ENCODE results near the gene RDX.

RDX gene

DNA sequence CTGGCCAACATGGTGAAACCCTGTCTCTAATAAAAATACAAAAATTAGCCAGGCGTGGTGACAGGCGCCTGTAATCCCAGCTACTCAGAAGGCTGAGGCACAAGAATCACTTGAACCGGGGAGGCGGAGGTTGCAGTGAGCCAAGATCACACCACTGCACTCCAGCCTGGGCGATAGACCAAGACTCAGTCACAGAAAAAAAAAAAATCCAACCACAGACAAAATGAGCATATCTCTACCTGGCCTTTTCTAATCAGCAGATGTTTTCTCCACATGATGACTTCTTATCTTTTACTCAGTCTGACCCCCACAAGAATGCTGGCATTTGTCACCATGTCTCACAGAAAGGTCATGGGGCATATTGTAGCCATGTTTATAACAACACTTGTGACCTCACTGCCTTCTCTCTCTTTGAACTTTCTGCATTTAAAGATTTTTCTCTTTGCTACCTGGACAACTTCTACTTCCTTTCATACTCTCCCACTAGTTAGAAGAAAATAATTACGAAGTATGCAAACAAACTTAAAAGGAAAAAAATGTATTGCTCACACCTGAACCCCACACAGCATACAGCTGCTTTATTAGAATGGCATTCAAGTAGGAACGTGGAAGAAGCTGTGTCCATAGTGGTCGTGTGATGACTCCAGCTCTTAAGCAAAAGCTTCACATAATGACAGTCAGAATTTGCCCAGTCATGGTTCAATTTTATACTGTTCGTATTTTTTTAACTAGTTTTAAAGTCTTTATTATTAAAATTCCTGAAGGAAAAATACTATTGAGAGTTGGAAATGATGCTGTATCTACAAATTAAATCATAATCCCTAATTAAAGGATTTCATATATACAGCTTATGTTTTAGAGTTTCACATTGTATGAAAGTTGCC lies 137.9 kb downstream of the RDX start:
- H3K9me3 ChIP-seq (ENCODE audit: insufficient read depth, low read length), result no peaks in the 10 kb centered on the region
- no peak overlapping the region for H3K4me3 ChIP-seq (ENCODE audit: insufficient read depth, low read length, poor library complexity, severe bottlenecking)
- no peak overlapping the region for H3K27ac ChIP-seq (ENCODE audit: low read depth, low read length)
- H3K4me2 ChIP-seq (ENCODE audit: low read depth, low read length, poor library complexity, severe bottlenecking), result no peak overlapping the region
- H3K9me2 ChIP-seq (replicated peaks; ENCODE audit: insufficient read depth, low read length), result no peaks in the 10 kb centered on the region
- TF ChIP-seq, protein P1, sequence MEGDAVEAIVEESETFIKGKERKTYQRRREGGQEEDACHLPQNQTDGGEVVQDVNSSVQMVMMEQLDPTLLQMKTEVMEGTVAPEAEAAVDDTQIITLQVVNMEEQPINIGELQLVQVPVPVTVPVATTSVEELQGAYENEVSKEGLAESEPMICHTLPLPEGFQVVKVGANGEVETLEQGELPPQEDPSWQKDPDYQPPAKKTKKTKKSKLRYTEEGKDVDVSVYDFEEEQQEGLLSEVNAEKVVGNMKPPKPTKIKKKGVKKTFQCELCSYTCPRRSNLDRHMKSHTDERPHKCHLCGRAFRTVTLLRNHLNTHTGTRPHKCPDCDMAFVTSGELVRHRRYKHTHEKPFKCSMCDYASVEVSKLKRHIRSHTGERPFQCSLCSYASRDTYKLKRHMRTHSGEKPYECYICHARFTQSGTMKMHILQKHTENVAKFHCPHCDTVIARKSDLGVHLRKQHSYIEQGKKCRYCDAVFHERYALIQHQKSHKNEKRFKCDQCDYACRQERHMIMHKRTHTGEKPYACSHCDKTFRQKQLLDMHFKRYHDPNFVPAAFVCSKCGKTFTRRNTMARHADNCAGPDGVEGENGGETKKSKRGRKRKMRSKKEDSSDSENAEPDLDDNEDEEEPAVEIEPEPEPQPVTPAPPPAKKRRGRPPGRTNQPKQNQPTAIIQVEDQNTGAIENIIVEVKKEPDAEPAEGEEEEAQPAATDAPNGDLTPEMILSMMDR (IDR thresholded peaks at IDR 0.05; ENCODE audit: insufficient read depth, low read length, poor library complexity, severe bottlenecking), result no peak
- no peak for TF ChIP-seq EZH2phosphoT487 (conservative IDR thresholded peaks at IDR 0.05; ENCODE audit: low read length)
- no peaks in the 10 kb centered on the region for H3F3A ChIP-seq (ENCODE audit: insufficient read depth)
- no peak overlapping the region for H3K9ac ChIP-seq (ENCODE audit: low read length)
- no peaks in the 10 kb centered on the region for H3K27me3 ChIP-seq (ENCODE audit: low read length)
- H3K36me3 ChIP-seq (ENCODE audit: low read length), result no peaks in the 10 kb centered on the region
- no peak overlapping the region for H2AFZ ChIP-seq (ENCODE audit: low read depth, low read length, severe bottlenecking)
- H4K20me1 ChIP-seq (ENCODE audit: low read depth, low read length), result no peaks in the 10 kb centered on the region
- no peaks in the 10 kb centered on the region for H3K79me2 ChIP-seq (ENCODE audit: insufficient read depth, low read length)

DNA sequence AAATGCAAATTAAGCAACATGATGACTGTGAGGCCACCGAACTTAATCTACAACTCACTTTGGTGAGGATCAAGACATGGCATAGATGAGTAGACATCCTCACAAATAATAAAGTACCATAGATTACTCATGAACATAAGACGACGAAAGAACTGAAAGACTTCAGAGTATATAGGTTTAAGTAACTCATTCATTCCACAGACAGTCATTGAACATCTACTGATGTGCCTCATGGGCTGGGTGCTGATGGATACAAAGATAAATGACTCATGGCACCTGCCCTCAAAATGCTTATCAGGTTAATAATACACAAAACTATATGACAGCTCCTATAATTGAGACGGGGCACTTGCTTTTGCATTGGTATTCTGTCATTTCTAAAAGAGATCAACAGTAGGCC lies 139.9 kb downstream of the RDX start:
- Histone ChIP-seq H3F3A (ENCODE audit: insufficient read depth) (no peaks in the 10 kb centered on the region), H3K4me2 (ENCODE audit: low read depth, low read length, poor library complexity, severe bottlenecking) (no peak overlapping the region), H4K20me1 (ENCODE audit: low read depth, low read length) (no peaks in the 10 kb centered on the region), H3K4me3 (ENCODE audit: insufficient read depth, low read length, poor library complexity, severe bottlenecking) (no peak overlapping the region), H3K36me3 (ENCODE audit: low read length) (no peaks in the 10 kb centered on the region), H3K9me3 (ENCODE audit: insufficient read depth, low read length) (no peaks in the 10 kb centered on the region), H3K9me2 (replicated peaks; ENCODE audit: insufficient read depth, low read length) (no peaks in the 10 kb centered on the region), H3K79me2 (ENCODE audit: insufficient read depth, low read length) (no peaks in the 10 kb centered on the region), H2AFZ (ENCODE audit: low read depth, low read length, severe bottlenecking) (no peak overlapping the region), H3K27me3 (ENCODE audit: low read length) (no peaks in the 10 kb centered on the region), H3K9ac (ENCODE audit: low read length) (no peak overlapping the region), H3K27ac (ENCODE audit: low read depth, low read length) (no peak overlapping the region)
- TF ChIP-seq, protein P1 (IDR thresholded peaks at IDR 0.05; ENCODE audit: insufficient read depth, low read length, poor library complexity, severe bottlenecking), result no peak
- no peak for TF ChIP-seq EZH2phosphoT487 (conservative IDR thresholded peaks at IDR 0.05; ENCODE audit: low read length)

DNA sequence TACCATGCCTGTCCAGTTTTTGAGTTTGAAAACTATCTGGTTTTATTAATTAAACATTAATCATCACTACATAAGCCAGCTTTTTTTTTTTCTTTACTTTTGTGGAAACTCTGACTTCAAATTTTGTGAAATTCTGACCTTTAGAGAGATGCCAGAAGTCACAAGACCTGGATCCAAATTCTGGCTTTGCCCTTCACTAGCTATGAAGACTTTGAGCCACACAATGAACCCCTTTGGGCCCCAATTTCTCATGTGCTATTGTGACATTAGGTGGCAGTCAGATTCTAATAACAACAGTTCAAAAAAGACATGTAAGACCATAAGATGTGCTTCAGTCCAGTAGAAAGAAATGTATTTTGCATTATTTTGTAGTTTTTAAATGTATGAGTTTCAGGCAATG lies 142.9 kb downstream of the RDX start:
- Histone ChIP-seq H3K27me3 (ENCODE audit: low read length) (no peaks in the 10 kb centered on the region), H3K79me2 (ENCODE audit: insufficient read depth, low read length) (no peaks in the 10 kb centered on the region), H3K4me3 (ENCODE audit: insufficient read depth, low read length, poor library complexity, severe bottlenecking) (no peak overlapping the region), H3K9ac (ENCODE audit: low read length) (no peak overlapping the region), H2AFZ (ENCODE audit: low read depth, low read length, severe bottlenecking) (no peak overlapping the region), H3K36me3 (ENCODE audit: low read length) (no peaks in the 10 kb centered on the region), H4K20me1 (ENCODE audit: low read depth, low read length) (no peaks in the 10 kb centered on the region), H3K4me2 (ENCODE audit: low read depth, low read length, poor library complexity, severe bottlenecking) (no peak overlapping the region), H3F3A (ENCODE audit: insufficient read depth) (no peaks in the 10 kb centered on the region), H3K27ac (ENCODE audit: low read depth, low read length) (no peak overlapping the region), H3K9me2 (replicated peaks; ENCODE audit: insufficient read depth, low read length) (no peaks in the 10 kb centered on the region), H3K9me3 (ENCODE audit: insufficient read depth, low read length) (no peaks in the 10 kb centered on the region)
- TF ChIP-seq EZH2phosphoT487 (conservative IDR thresholded peaks at IDR 0.05; ENCODE audit: low read length), result no peak
- TF ChIP-seq, protein P1 (IDR thresholded peaks at IDR 0.05; ENCODE audit: insufficient read depth, low read length, poor library complexity, severe bottlenecking), result no peak

Data from SU-DHL-6 (cell line).